SK-N-MC (cell line): Measurements from ENCODE around the gene LPAR1.

Source experiments
- EZH2 ChIP-seq: fragments of 200-600 bp; sonication (generic); IDR thresholded peaks from one replicate; pipeline ENCODE4 v1.6.1; 2017; ENCODE audit warnings: antibody characterized with exemption
- FOXP2 ChIP-seq: optimal IDR thresholded peaks from 2 replicates; pipeline ENCODE3; 2011; ENCODE audit warnings: mild to moderate bottlenecking, moderate library complexity; ENCODE audit not compliant: insufficient read depth; ENCODE audit errors: extremely low read length, control extremely low read depth
- POLR2AphosphoS5 ChIP-seq: IDR thresholded peaks from 2 replicates; pipeline ENCODE4 v1.6.1; 2012; ENCODE audit warnings: mild to moderate bottlenecking, low read depth, low read length, borderline replicate concordance

DNA sequence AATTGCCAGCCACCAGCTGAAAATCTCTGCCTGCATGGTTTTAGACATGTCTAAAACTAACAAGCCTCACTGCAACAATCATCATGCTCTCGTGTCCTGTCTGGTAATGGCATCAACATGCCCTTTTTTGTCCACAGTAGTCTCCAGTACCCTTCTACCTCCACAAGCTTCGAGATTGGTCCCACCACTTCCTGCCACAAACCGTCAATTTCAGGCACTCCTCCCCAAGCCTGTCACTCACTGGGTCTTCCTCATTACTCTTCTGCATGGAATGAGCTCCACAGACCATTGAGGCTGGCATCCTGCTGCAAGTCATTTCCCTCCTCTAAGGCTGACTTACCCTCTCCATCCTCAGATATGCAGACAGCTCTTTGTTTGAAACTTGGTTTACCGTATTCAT, 9.0 kb downstream of the LPAR1 start:
- no peak for TF ChIP-seq EZH2
- no peak for TF ChIP-seq POLR2AphosphoS5
- no peak for TF ChIP-seq FOXP2
